PC-9 (cell line): ENCODE data around the gene RNF13. TPM values are rescaled to one million over a fixed set of nuclear protein-coding genes. Genes with fewer than 3 reads are reported as not detected.

Experiments used
- BruUV-seq: library from RNA; stranded (reverse); fragments of 400-500 nt; replicated peaks from 2 replicates; lab custom pipeline; 2021; lab: Mats Ljungman, UMichigan
- CTCF ChIA-PET: fragments of 300-600 bp; sonication (Branson Sonifier 250); formaldehyde crosslinking; loops from one replicate; lab custom pipeline; 2022; ENCODE audit warnings: antibody characterized with exemption; lab: Charles Lee
- POLR2A ChIA-PET: fragments of 300-600 bp; sonication (Branson Sonifier 250); formaldehyde crosslinking; loops from one replicate; lab custom pipeline; 2022; ENCODE audit warnings: antibody characterized with exemption; ENCODE audit not compliant: unreplicated experiment; lab: Charles Lee
- DNase-seq, 2 experiments: peaks; one replicate each; pipeline versions ENCODE4 v3.0.0 to v3.0.0-alpha.2; 2015 to 2022; ENCODE audit warnings: mixed read lengths in 1 of 2
- H2AFZ ChIP-seq: fragments of 200-600 bp; sonication (generic); 2 replicates; pipeline ENCODE4 v1.8.1; 2017; ENCODE audit warnings: antibody characterized with exemption
- H3F3A ChIP-seq: fragments of 200-600 bp; sonication (generic); 2 replicates; pipeline ENCODE4 v1.8.1; 2017; ENCODE audit warnings: antibody characterized with exemption, mild to moderate bottlenecking, low read depth; ENCODE audit not compliant: insufficient read depth
- H3K27ac ChIP-seq: fragments of 200-600 bp; sonication (generic); 2 replicates; pipeline ENCODE4 v1.6.1; 2016; ENCODE audit warnings: mixed run types
- H3K27me3 ChIP-seq: fragments of 200-600 bp; sonication (generic); 2 replicates; pipeline ENCODE4 v1.6.1; 2016; ENCODE audit warnings: low read depth, mixed run types; ENCODE audit not compliant: insufficient read depth
- H3K36me3 ChIP-seq: fragments of 200-600 bp; sonication (generic); 2 replicates; pipeline ENCODE4 v1.6.1; 2016; ENCODE audit warnings: low read depth, mixed run types
- H3K4me1 ChIP-seq: fragments of 200-600 bp; sonication (generic); replicated peaks from 2 replicates; pipeline ENCODE4 v1.6.1; 2016; ENCODE audit warnings: mixed run types; ENCODE audit not compliant: insufficient read depth
- H3K4me2 ChIP-seq: fragments of 200-600 bp; sonication (generic); 2 replicates; pipeline ENCODE4 v1.6.1; 2017; ENCODE audit warnings: mixed run types
- H3K4me3 ChIP-seq: fragments of 200-600 bp; sonication (generic); 2 replicates; pipeline ENCODE4 v1.6.1; 2016; ENCODE audit warnings: mixed run types
- H3K79me2 ChIP-seq: fragments of 200-600 bp; sonication (generic); 2 replicates; pipeline ENCODE4 v1.6.1; 2017; ENCODE audit warnings: low read depth, mixed run types
- H3K9me2 ChIP-seq: fragments of 200-600 bp; sonication (generic); 2 replicates; pipeline ENCODE4 v1.8.1; 2017; ENCODE audit warnings: mild to moderate bottlenecking; ENCODE audit not compliant: insufficient read depth
- H3K9me3 ChIP-seq: fragments of 200-600 bp; sonication (generic); 2 replicates; pipeline ENCODE4 v1.8.1; 2016; ENCODE audit warnings: low read depth; ENCODE audit not compliant: insufficient read depth
- H4K20me1 ChIP-seq: fragments of 200-600 bp; sonication (generic); 2 replicates; pipeline ENCODE4 v1.8.1; 2017; ENCODE audit not compliant: insufficient read depth
- EZH2 ChIP-seq: fragments of 200-600 bp; sonication (generic); IDR thresholded peaks from 2 replicates; pipeline ENCODE4 v1.8.0; 2017; ENCODE audit warnings: antibody characterized with exemption, low read depth
- intact Hi-C: fragments of 100-400 bp; cut with micrococcal nuclease; formaldehyde crosslinking; loops from one replicate; pipeline ENCODE4 v1.10.0; 2022; ENCODE audit not compliant: unreplicated experiment
- total RNA-seq: library from RNA; stranded (reverse); gene quantifications from 2 replicates; pipeline ENCODE4 v1.2.3, GENCODE V29; 2021
- TF ChIP-seq, protein P1 (sequence below): fragments of 200-600 bp; sonication (generic); conservative IDR thresholded peaks from 2 replicates; pipeline ENCODE4 v1.6.1; 2017; ENCODE audit warnings: mixed run types, antibody characterized with exemption, mild to moderate bottlenecking, moderate library complexity

RNF13 gene
- total RNA-seq, 1 experiment from 2014 or later: 65.0 TPM

DNA sequence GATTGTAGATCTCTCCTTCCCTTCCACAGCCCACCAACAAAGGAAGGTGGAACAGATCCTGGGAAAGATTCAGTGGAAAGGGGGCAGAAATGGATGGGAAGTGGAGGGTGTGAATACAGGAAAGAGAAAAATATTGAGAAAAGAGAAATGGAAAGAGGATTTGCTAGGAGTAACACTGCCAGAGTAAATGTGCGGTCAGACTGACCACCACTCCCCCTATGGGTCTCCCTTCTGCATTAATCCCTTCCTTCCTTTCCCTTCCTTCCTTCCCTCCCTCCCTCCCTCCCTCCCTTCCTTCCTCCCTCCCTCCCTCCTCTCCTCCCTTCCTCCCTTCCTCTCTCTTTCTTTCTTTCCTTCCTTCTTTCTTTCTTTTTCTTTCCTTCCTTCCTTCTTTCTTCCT, 48.7 kb upstream of the RNF13 start:
- intact Hi-C loops: loop anchor here (10.0 kb wide), 1 partner anchor 170 kb away; no protein-coding TSS in a partner anchor
- no peaks in the 10 kb centered on the region for H3F3A ChIP-seq
- H3K9me3 ChIP-seq: no peaks in the 10 kb centered on the region
- ChIA-PET CTCF (interaction anchor here (0.6 to 0.9 kb wide), 2 partner anchors 44 to 1378 kb away, joined by 4 to 6 read pairs; no protein-coding TSS in a partner anchor), POLR2A (no interaction called here)
- no peaks in the 10 kb centered on the region for H3K9me2 ChIP-seq
- no peak for TF ChIP-seq EZH2
- TF ChIP-seq, protein P1, sequence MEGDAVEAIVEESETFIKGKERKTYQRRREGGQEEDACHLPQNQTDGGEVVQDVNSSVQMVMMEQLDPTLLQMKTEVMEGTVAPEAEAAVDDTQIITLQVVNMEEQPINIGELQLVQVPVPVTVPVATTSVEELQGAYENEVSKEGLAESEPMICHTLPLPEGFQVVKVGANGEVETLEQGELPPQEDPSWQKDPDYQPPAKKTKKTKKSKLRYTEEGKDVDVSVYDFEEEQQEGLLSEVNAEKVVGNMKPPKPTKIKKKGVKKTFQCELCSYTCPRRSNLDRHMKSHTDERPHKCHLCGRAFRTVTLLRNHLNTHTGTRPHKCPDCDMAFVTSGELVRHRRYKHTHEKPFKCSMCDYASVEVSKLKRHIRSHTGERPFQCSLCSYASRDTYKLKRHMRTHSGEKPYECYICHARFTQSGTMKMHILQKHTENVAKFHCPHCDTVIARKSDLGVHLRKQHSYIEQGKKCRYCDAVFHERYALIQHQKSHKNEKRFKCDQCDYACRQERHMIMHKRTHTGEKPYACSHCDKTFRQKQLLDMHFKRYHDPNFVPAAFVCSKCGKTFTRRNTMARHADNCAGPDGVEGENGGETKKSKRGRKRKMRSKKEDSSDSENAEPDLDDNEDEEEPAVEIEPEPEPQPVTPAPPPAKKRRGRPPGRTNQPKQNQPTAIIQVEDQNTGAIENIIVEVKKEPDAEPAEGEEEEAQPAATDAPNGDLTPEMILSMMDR: no peak
- no peak overlapping the region for H3K4me3 ChIP-seq
- H3K27me3 ChIP-seq: no peaks in the 10 kb centered on the region
- H2AFZ ChIP-seq: no peak overlapping the region
- BruUV-seq: no TSS peak
- H3K4me1 ChIP-seq: no peaks in the 10 kb centered on the region
- H3K36me3 ChIP-seq: no peaks in the 10 kb centered on the region
- H3K79me2 ChIP-seq: no peaks in the 10 kb centered on the region
- no peak overlapping the region for H3K27ac ChIP-seq
- DNase-seq: no peak
- H4K20me1 ChIP-seq: no peaks in the 10 kb centered on the region
- H3K4me2 ChIP-seq: no peak overlapping the region

DNA sequence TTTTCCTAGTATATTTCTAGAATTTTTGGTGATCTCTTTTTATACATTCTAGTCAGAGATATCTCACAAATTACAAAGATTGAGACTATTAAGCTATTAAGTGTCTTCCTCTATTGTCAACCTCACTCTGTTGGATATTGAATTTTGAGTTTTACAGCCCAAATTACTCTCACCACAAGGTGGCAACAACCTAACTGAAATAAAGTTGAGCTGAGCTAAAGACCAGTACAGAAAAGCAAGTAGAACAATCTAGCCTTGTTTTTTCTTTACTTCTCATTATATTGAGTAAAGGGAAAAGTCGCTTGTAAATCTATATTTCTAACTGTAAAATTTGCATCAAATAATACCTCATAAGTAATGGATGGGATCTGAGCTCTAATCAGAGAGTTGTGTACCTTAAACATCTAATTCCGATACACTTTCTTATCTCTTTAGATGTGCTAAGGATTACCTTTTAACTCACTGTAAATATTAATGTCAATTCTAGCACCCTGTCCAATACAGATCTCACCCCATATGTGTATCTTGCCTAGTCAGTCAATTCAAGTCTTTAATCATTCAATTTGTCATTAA, 47.2 kb upstream of the RNF13 start:
- H4K20me1 ChIP-seq: no peaks in the 10 kb centered on the region
- no peaks in the 10 kb centered on the region for H3K36me3 ChIP-seq
- no peaks in the 10 kb centered on the region for H3K27me3 ChIP-seq
- H2AFZ ChIP-seq: no peak overlapping the region
- no peaks in the 10 kb centered on the region for H3F3A ChIP-seq
- intact Hi-C loops: loop anchor here (1.0 to 10.0 kb wide), 3 partner anchors 42 to 416 kb away; no protein-coding TSS in a partner anchor
- H3K79me2 ChIP-seq: no peaks in the 10 kb centered on the region
- no peak overlapping the region for H3K4me3 ChIP-seq
- TF ChIP-seq EZH2: no peak
- TF ChIP-seq, protein P1: peak; percentile 74
- POLR2A ChIA-PET: interaction anchor here (0.5 to 1.0 kb wide), 6 partner anchors 14 to 152 kb away, joined by 3 to 16 read pairs (median 6); partner anchors contain the start of gene COMMD2
- no peak overlapping the region for H3K27ac ChIP-seq
- H3K9me2 ChIP-seq: no peaks in the 10 kb centered on the region
- H3K9me3 ChIP-seq: no peaks in the 10 kb centered on the region
- H3K4me2 ChIP-seq: no peak overlapping the region
- H3K4me1 ChIP-seq: no peaks in the 10 kb centered on the region
- no TSS peak for BruUV-seq
- no peak for DNase-seq
- CTCF ChIA-PET: interaction anchor here (0.6 to 2.8 kb wide), 5 partner anchors 32 to 747 kb away, joined by 3 to 56 read pairs (median 4); no protein-coding TSS in a partner anchor

DNA sequence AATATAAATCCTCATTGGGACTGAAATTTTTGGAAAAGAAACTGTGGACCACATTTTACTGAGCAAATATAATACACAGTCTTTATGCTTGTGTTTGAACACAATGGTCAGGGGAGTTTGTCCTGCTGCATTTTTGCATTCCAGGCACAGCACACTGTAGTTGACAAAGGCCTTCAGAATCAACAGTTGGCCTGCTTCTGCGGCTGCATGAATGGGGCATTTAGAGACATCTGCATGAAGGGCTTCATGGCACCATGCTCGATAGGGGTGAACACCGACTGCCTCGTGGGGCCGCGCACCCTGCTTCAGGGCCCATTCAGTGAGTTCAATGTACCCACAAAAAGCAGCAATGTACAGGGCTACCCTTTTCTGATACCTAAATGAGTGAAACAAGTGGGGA, 45.3 kb upstream of the RNF13 start:
- TF ChIP-seq, protein P1: no peak
- TF ChIP-seq EZH2: no peak
- H3K79me2 ChIP-seq: no peaks in the 10 kb centered on the region
- 0 out of 2 replicates have a peak, but pooled peaks cover 4% of the 10 kb centered on the region for H3K9me2 ChIP-seq
- H3K4me3 ChIP-seq: no peak overlapping the region
- H3K4me1 ChIP-seq: no peaks in the 10 kb centered on the region
- H3K27me3 ChIP-seq: no peaks in the 10 kb centered on the region
- H3K36me3 ChIP-seq: no peaks in the 10 kb centered on the region
- BruUV-seq: no TSS peak
- no peak overlapping the region for H3K27ac ChIP-seq
- intact Hi-C loops: loop anchor here (5.0 to 10.0 kb wide), 2 partner anchors 167 to 415 kb away; no protein-coding TSS in a partner anchor
- ChIA-PET CTCF (interaction anchor here (0.5 to 2.8 kb wide), 3 partner anchors 11 to 255 kb away, joined by 3 to 56 read pairs (median 6); no protein-coding TSS in a partner anchor), POLR2A (interaction anchor here (0.7 kb wide), 1 partner anchor 37 kb away, joined by 6 read pairs; no protein-coding TSS in a partner anchor)
- no peaks in the 10 kb centered on the region for H3F3A ChIP-seq
- no peaks in the 10 kb centered on the region for H3K9me3 ChIP-seq
- no peak overlapping the region for H3K4me2 ChIP-seq
- DNase-seq: no peak
- no peak overlapping the region for H2AFZ ChIP-seq
- H4K20me1 ChIP-seq: no peaks in the 10 kb centered on the region
